GM23338 (cell line): ENCODE results near the gene JDP2.

Source experiments
- CREB1 ChIP-seq: fragments of 250-450 bp; sonication (Bioruptor Pico); IDR thresholded peaks from 2 replicates; pipeline ENCODE4 v1.5.0; 2020; ENCODE audit warnings: low read depth, mild to moderate bottlenecking, moderate library complexity
- CTCF ChIP-seq, 2 experiments: fragments of 200-600 bp in 1 of 2; sonication (generic) in 1 of 2; conservative IDR thresholded peaks; 2 replicates each; pipeline versions ENCODE4 v1.5.1 to v1.6.1; 2016 to 2017; ENCODE audit warnings: antibody characterized with exemption in 2 of 2, low read depth in 2 of 2, mild to moderate bottlenecking in 2 of 2, moderate library complexity in 1 of 2
- JUNB ChIP-seq: IDR thresholded peaks from one replicate; pipeline ENCODE4 v1.6.1; 2016; ENCODE audit warnings: antibody characterized with exemption; ENCODE audit not compliant: unreplicated experiment
- REST ChIP-seq: IDR thresholded peaks from one replicate; pipeline ENCODE4 v1.6.1; 2018; ENCODE audit warnings: antibody characterized with exemption; ENCODE audit not compliant: unreplicated experiment

GRCh38 chr14:75459099-75459741 lies 31.4 kb downstream of the JDP2 start:
- TF ChIP-seq CREB1 (CRISPR knock-in tag) (no peak), CTCF (conservative IDR thresholded peaks at IDR 0.05; ENCODE audit: low read depth in 2 of 2) (no peak), REST (no peak), JUNB (no peak)
